NCI-H1694 (cell line): ENCODE data around the gene MAN2A1.

Experiments used
- DNase-seq: peaks from one replicate; lab custom pipeline; 2025; lab: John Stamatoyannopoulos, UW

Gene MAN2A1

DNA sequence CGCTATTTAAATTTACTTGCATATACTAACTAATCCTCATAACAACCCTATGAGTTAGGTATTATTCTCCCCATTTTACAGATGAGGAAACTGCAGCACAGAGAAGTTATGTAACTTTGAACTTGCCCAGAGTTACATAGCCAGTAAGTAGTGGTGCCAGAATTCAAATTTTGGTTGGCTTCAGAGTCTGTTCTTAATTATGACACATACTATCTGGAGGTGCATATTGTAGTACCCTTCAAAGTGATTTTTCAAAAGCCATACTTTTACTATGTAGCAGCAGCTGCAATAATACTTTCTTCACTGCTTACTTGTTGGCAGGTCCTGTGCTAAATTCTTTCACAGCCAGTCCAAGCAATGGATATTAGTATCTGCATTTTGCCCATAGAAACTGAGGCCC is 16.4 kb downstream of the MAN2A1 start:
- no peak for DNase-seq

DNA sequence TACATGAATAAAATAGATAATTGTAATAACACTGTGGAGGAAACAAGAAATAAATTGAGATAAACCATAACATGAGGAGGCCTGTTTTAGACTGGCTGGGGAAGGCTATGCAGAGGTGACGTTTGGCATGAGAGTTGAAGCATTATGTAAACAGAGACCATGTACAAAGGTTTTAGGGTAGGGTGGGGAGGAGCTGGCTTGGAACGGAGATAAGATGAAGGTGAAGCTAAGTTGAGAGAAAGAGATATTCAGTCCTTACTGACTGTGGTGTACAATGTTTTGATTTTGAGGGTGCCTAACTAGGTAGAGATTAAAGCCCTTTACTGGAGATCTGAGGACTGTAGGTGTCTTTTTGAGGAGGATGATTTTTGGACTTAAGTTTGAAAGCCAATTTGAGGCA is 17.8 kb downstream of the MAN2A1 start:
- no peak for DNase-seq

DNA sequence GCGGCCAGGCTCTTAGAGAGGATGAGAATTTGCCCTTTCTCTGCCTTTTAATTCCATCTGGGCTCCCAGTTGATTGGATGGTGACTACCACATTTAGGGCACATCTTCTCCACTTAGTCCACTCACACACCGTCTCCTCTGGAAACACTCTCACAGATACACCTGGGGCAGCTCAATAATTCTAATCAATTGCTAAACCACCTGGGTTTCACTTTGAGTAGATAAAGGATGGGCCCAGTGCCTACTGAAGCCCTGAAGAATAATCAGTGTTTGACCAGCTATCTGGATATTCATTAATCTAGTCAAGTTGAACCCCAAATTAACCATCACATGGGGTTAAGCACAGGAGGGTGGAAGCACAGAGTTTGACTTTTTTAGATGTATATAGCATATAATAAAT is 19.1 kb downstream of the MAN2A1 start:
- no peak for DNase-seq

DNA sequence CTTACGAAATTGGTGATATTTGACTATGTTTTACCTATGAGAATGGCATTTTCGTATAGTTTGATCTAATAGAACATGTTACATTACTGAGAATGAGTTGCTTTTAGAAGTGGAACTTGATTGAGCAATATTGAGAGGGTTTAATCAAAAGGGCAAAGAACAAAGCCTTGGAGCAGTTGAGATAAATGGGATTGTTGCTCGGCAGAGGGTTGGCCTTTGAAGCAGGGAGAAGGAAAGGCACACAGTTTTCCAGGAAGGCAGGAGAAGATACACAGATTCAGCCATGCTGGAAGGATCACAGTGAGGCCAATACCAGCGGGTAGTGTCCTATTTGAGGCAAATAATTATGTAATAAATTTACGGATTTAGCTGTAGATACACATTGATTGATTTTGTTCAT is 19.5 kb downstream of the MAN2A1 start:
- no peak for DNase-seq

DNA sequence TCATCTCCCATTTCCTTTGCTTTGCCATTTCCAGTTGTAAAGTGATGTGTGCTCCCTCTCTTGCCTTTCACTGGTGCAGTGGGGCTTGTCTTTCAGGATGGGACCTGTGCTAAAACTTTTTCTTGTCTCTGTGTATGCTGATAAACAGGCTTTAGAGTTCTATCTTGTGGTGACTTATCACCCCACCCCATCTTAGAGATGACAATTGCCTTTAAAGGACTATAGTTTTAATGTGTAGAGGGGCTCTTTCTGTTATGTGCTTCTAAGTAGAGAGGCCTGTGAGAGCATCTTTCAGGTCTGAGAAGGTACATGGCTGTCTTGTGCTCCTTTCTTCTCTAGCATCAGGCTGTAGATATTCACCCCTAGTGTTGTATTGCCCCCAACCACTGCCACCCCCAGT is 21.9 kb downstream of the MAN2A1 start:
- no peak for DNase-seq

DNA sequence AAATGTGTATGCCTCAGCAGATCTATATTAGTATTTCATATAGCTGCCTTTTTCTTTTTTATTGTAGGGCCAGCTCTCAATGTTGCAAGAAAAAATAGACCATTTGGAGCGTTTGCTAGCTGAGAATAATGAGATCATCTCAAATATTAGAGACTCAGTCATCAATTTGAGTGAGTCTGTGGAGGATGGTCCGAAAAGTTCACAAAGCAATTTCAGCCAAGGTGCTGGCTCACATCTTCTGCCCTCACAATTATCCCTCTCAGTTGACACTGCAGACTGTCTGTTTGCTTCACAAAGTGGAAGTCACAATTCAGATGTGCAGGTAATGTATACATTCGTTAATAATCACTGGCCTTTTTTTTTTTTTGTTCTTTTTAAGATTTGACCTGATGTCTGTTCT is 23.7 kb downstream of the MAN2A1 start:
- DNase-seq: no peak

DNA sequence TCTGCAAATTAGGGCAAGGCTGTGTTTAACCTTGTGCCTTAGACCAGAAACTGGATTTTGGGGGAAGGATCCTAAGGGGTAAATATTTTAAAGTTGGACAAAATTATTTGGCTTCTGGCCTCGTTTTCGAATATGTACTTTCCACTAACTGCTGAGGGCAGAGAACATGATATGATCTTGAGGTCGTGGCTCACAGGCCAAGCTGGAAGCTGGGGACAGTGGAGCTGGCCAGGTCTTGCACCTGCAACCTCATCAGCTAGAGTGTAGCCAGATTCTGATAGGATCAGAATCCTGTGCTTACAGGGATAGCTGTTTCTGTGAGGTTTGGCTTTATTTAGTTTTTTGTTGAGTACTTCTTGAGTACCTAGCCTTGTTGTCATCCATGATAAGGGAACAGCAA is 24.9 kb downstream of the MAN2A1 start:
- no peak for DNase-seq

DNA sequence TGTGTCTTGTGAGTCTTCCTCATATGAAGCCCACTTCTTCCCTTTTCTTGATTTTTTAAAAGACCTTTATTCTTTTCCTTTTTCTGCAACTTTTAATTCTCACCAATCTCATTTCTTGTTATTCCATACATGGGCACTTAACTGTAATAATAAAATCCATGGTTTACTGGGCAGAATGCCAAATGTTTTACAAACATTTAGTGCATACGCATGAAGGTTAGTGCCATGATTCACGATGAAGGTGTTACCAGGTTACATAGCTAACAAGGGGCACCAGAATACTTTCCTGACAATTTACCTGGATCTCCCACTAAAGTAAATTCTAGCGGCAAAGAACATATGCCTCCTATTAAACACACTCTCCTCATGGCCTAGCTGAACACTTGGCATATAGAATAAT is 28.5 kb downstream of the MAN2A1 start:
- no peak for DNase-seq

DNA sequence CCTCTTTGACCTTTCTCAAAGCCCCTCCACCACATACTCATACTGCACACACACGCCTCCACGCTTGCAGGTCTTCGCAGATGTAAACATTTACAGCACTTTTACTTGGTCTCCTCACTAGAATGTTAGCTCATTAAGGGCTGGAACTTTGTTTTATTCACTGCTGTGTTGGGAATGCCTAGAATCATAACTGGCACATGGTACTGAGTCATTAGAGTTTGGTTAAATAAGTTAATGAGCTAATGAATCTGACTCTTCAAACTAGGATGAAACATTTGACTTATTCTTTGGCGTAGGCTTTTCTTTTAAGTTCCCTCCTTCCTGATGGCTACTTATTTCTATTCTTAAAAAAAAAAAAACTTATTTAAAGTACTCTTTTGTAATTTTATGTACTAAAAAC is 28.9 kb downstream of the MAN2A1 start:
- DNase-seq: no peak

DNA sequence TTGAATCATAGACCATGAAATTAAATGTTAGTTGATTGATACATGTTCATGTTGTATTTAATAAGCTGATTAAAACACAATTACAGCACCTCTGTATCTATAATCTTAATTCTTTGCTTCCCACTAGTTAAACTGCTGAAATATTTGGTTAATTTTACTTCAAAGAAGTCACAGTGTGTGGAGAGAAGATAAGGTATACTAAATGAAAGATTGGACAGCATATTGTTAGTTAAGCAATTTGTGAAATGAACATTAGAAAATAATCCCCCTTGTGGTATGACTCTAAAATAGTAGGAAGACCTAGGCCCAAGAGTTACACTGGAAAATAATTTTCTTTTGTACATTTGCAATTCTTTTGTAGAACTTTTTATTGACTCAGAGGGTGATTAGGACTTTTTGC is 30.3 kb downstream of the MAN2A1 start:
- no peak for DNase-seq

DNA sequence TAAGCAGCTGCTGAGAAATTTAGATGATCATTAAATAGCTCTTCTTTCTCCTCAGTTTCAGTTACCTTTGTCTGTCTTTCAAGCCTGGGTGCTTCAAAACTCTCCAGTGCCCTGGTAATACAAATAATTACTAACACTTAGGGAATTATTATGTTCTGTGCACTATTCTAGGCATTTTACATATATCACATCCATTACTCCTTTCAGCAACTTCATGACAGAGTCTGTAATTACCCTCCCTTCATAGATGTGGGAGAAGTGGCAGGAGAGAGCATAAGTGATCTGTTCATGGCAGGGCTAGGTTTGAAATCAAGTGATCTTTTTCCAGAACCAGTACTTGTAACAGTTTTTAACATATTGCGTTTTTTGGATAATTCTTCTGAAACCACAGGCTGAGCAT is 32.0 kb downstream of the MAN2A1 start:
- no peak for DNase-seq

DNA sequence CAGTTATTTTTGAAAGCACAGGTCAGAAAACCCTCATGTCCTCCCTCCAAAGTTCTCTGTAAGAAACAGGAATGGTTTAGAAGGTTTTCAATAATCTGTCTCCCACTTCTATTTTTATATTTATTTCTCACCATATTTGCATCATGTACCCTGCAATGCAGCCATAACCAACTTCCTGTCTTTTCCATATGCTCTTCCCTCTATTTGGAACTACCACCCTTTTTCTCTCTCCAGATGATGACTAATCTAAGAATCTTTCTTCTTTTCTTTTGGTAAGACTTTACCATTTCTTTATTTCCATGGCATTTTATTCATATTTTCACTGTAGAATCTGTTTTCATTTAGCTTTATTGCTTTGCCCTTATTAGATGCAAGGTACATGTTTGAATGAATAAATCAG is 33.9 kb downstream of the MAN2A1 start:
- DNase-seq: no peak

DNA sequence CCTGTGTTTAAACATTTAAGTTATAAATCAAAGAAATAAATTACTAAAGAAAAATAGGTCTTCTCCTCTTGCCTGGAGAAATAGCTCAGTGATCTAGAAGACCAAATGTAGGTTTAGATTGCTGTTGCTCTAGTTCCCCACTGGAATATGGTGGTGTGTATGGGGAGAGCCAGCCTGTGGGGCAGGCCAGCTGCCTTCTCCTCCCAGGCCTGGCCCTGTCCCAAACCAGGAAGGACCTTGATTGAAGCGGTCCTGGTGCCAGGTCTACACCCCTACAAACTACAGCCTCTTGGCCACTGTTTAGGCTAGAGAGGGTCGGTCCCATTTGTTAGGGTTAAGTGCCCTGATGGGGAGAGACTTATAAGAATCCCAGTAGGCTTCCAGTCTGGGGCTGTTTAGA is 35.4 kb downstream of the MAN2A1 start:
- no peak for DNase-seq

DNA sequence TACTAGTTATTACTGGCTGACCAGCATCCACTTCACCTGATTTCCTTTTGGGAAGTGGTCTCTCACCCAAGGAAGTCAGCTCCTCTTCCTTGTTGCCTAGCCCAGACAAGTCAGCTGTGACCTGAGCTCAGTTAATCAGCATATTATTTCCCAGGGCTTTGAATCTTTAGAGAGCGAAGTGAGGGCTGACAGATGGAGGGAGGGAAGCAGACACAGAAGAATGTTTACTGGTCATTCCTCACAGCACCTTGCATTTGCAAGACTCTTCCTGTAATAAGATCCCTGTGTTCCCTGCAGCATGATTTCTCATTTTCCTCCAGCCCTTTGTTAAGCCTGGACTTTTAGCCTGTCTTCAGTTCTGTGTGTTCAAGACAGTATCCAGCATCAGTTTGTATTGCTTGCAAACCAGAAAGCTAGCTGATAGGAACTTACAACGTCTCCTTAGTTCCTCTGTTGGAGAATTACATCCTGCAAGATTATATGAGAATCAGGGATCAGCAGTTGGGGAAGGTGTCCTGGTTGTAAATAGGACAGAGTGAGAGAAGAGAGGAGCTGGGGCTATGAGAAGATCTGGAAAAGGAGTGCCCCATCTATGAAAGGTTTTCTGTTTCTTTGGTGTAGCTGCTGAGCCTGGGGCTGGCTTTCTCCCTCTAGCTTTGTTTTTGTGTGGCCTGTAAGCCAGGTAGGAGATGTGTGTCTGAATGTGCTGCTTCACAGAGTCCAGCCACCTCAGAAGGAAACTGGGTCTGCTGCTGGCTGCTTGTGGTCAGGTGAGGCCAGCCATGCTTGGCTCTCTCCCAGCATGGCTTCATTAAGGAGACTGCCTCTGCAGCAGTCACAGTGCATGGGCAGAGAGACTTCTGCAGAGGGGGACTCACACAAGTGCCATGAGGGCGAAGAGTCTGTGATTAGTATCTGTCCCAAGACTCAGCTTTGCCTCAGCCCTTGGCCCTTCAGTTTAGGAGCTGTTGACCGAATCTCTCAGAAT is 50.3 kb downstream of the MAN2A1 start:
- DNase-seq: no peak

DNA sequence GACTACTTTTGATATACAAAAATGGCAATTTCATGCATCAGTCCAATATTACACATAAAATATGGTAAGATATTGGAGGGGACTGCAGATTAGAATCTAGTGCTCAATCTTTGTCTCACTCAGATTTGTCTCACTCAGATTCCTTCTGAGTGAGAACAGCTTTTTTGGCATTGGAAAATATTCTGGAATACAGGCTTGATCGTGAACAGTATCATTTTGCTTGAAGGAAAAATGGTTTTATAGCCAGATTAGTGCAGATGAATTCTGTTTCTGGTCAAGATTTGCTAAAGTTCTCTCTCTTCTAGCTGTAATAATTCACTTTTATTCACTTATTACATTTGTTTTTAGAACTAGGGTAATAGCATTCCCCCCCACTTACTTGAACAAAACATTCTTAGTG is 51.2 kb downstream of the MAN2A1 start:
- DNase-seq: no peak

DNA sequence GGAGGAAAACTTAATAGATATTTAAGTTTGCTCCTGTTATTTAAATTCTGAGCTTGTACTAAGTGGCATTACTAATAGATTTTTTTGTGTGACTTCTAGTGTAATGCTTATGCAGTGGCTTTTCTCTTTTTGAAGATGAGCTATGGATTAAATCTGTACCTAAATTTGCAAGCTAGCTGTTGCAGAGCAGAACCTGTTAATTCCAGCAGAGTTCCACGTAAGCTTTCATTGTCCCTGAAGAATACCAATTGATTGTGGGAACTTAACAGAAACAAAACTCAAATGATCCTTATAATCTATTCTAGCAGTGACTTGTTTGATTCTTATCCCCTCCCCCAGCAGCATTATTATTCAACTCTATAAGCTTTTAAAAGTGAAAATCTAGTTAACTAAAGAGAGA is 51.7 kb downstream of the MAN2A1 start:
- no peak for DNase-seq

DNA sequence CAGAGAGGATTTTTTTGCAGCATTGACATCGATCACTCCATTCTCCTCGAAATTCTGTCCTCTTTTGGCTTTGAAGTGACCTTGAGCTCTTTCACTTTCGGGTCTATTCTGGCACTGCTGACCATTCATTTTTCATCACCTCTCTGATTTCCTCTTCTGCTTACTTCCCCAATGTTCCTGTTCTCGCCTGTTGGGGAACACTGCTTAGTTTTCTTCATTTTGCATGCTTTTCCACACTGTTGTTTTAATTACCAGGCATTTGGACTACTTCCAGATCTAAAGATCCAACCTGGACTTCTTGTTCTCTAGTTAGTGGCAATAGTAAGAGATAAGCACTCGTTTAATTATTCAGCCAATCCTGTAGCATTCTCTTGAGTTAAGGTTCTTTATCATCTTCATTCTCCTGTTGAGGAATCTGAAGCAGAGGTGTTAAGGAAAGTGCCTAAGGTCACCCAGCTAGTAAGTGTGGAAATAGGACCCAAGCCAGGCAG is 53.4 kb downstream of the MAN2A1 start:
- no peak for DNase-seq

DNA sequence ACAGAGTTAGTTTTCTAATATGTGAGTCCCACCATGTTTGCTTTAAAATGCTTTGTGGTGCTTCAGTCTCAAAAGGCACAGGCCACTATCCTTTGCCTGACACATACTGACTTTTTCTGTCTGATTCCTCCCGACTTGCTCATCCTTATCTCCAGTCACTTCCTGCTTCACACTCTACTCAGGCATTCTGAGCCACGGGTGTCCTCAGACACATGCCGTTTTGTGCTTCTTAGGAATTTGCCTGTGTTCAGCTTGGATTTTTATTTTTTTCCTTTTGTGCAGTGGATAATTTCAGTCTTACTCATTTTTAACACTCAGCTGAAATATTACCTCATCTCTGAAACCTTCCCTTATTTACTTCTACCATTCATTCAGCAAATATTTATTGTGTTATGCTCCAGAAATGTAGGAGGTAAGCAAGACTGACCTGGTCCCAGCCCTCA is 54.1 kb downstream of the MAN2A1 start:
- DNase-seq: no peak

DNA sequence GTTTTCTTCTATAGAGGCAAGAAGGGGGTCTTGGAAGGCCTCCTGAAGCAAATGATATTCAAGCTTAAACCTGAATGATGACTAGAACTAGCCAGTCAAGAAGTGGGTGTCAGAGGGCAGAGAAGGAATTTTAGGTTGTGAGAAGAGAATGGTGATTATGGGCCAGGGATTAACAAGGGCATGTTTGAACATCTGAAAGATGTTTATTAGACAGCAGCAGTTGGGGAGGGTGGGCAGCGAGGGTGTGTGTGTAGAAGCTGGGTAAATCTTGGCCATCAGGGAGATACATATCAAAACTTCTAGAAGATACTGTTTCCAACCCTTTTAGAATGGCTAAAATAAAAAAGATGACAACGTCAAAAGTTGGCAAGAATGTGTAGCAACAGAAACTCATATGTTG is 54.5 kb downstream of the MAN2A1 start:
- DNase-seq: no peak

DNA sequence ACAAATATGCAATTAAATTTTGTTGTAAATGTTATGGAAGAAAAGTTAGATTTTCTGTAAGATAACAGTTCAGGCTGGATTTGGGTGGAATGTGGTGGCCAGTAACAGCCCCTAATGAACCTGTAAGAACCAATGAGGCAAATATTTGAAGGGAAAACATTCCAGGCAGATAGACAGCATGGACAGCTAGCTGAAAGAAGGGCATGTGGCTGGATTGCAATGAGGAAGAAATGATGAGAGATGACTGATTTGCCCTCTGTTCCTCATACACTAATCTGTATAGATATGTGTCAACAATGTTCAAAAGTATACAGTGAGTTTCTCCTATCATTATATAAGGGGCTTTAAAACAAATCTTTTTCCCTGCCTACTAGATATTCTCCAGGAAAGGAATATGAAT is 58.8 kb downstream of the MAN2A1 start:
- DNase-seq: no peak

DNA sequence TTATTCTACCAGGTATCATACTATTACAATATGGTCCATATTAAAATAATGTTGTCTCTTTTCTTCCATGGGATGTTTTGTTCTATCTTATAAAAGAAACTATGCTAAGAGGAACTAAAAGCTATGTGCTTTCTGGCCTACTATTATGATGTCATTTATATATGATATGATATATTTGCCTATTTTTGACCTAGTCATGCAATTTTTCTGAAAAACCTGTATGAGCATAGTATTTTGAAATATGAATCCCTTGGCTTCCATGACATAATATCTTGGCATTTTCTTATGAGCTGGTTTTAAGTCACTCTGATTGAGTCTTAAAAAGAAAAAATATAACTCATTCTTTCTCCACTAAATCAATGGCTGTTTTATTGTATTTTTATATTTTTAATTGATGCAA is 60.7 kb downstream of the MAN2A1 start:
- no peak for DNase-seq

DNA sequence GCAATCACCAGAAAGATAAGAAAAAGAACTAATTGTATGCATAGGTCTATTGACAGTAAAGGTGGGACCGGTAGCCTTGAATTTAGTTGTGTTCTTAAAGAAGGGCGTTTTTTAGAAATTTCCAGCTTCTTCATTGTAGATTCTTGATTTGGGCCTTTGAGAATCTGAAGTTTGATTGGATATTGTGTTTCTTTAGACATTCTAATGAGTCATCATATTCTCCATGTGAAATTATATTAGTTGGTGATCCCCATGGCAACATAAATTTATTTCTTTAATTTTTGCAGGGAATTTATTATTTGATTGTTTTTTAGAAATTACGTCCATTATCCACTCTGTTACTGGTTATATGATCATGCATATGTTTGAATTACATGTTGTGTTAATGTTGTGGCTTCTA is 63.6 kb downstream of the MAN2A1 start:
- no peak for DNase-seq

DNA sequence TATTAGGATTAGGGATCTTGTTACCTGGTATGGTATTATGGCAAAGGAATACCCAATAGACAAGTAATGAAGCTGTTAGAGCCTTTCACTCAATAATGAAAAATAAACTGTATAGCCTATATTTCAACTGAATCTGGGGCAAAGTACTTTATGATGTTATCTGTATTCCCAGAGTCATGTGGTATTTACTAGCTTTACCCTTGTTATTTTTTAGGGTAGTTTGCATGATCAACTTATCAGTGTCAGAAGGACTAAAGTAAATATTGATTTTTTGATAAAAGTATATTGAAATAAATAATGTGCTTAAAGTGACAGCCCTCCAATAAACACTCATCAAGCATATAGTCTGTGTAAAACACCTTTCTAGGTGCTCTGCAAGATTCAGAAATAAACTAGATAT is 64.6 kb downstream of the MAN2A1 start:
- no peak for DNase-seq

DNA sequence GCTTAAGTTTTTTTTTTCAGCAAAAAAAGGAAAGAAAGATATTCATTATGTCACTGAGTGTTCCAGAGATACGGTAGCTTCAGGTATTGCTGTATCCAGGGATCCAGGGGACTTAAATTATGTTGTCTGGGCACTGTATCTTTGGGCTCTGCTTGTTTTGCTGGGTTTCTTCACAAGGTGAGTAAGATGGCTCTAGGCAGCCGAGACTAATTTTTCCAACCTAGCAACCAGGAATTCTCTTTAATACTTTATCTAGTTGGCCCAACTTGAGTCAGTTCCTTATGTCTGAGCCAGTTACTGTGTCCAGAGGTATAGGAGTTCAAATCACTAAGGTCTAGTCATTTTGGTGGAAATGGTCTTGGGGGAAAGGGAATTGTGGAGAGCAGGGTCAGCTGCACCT is 66.0 kb downstream of the MAN2A1 start:
- no peak for DNase-seq
